HFF-Myc (cell line): ENCODE results near the gene STK39.

ENCODE experiments used
- DNase-seq: peaks from one replicate; pipeline ENCODE4 v3.0.0-alpha.2; 2011; ENCODE audit warnings: low read depth; ENCODE audit errors: extremely low read depth
- H3K4me3 ChIP-seq: replicated peaks from 2 replicates; pipeline ENCODE4 v1.5.1; 2011; ENCODE audit warnings: low read depth, mild to moderate bottlenecking, control low read depth, low read length
- CTCF ChIP-seq: IDR thresholded peaks from 2 replicates; pipeline ENCODE4 v1.5.1; 2012; ENCODE audit warnings: mild to moderate bottlenecking, low read depth, low read length, control low read depth; ENCODE audit errors: missing control alignments

Gene STK39

GRCh38 chr2:168201584-168202116 is 45.7 kb downstream of the STK39 start:
- H3K4me3 ChIP-seq, result no peak overlapping the region
- no peak for TF ChIP-seq CTCF
- no peak for DNase-seq

- DNase-seq, result no peak
- no peak for TF ChIP-seq CTCF
- no peak overlapping the region for H3K4me3 ChIP-seq
Measured at GRCh38 chr2:168200930-168201583, 46.3 kb downstream of the STK39 start.

GRCh38 chr2:168198476-168199207 is 48.8 kb downstream of the STK39 start:
- DNase-seq, result no peak
- TF ChIP-seq CTCF, result no peak
- H3K4me3 ChIP-seq, result no peak overlapping the region

- H3K4me3 ChIP-seq, result no peak overlapping the region
- no peak for DNase-seq
- no peak for TF ChIP-seq CTCF
Measured at GRCh38 chr2:168196764-168197180, 50.6 kb downstream of the STK39 start.

GRCh38 chr2:168194784-168195522 is 52.4 kb downstream of the STK39 start:
- no peak for TF ChIP-seq CTCF
- DNase-seq, result no peak
- H3K4me3 ChIP-seq, result no peak overlapping the region

- no peak for DNase-seq
- no peak overlapping the region for H3K4me3 ChIP-seq
- TF ChIP-seq CTCF, result no peak
Measured at GRCh38 chr2:168192839-168193616, 54.4 kb downstream of the STK39 start.
